H54 (cell line): ENCODE data around the gene TFE3.

ENCODE experiments used
- DNase-seq: peaks from one replicate; pipeline ENCODE4 v3.0.0; 2011; ENCODE audit warnings: low spot score, mixed read lengths; ENCODE audit not compliant: insufficient read length
- FAIRE-seq: peaks from 3 replicates; lab custom pipeline; 2011; peaks lifted over from hg19 to GRCh38; lab: Jason Lieb, UNC
- POLR2A ChIP-seq: IDR thresholded peaks from 2 replicates; pipeline ENCODE4 v1.6.1; 2011; ENCODE audit warnings: low read depth, mild to moderate bottlenecking, low read length

Gene TFE3

DNA sequence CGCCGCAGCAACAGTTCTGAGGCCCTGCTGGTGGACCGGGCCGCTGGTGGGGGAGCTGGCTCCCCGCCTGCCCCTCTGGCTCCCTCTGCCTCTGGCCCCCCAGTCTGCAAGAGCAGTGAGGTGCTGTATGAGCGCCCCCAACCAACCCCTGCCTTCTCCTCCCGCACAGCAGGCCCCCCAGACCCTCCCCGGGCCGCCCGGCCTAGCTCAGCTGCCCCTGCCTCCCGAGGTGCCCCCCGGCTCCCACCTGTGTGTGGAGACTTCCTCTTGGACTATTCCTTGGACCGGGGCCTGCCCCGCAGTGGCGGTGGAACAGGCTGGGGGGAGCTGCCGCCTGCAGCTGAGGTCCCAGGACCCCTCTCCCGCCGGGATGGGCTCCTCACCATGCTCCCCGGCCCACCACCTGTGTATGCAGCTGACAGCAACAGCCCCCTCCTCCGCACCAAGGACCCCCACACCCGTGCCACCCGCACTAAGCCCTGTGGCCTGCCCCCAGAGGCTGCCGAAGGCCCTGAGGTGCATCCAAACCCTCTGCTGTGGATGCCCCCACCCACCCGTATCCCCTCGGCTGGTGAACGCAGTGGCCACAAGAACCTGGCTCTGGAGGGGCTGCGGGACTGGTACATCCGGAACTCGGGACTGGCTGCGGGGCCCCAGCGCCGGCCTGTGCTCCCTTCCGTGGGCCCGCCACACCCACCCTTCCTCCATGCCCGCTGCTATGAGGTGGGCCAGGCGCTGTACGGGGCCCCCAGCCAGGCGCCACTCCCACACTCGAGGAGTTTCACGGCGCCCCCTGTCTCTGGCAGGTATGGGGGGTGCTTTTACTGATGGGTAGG lies 24.3 kb upstream of the TFE3 start:
- no peak for FAIRE-seq
- no peak for TF ChIP-seq POLR2A
- no peak for DNase-seq

DNA sequence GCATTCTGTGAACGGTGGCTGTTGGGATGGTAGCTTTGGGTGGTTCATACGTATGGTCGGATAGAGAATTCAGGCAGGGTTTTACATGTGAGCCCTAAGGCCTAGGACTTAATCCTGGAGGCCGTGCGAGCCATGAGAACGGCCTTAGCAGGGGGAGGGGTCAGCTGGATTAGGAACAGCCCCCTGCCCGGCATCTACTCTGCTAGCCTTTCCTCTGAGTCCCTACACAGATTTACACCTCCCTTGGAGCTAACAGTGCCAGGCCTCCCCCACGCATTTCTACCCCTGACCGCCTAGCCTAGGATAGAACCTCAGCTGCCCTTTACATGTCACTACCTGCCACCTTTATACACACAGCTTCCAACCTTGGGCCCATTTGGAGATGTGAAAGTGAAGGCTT lies 23.5 kb upstream of the TFE3 start:
- FAIRE-seq (no peak), DNase-seq (no peak)
- TF ChIP-seq POLR2A: no peak

DNA sequence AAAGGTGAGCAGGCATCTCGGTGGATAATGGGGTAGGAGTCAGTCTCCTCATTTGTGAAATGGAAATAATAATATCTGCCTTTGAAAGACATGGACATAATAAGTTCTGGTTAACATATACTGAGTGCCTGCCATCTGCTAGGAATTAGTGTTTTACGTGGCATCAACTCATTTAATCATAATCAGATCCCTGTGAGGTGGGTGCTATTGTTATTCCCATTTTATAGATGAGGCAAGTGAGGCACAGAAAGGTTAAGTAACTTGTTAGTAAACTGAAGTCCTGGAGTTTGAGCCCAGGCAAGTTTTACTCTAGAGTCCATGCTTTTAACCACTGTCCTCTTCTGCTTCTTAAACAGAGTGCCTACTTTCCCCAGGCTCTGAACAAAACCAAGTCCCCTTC lies 23.1 kb upstream of the TFE3 start:
- TF ChIP-seq POLR2A: no peak
- FAIRE-seq (no peak), DNase-seq (no peak)

DNA sequence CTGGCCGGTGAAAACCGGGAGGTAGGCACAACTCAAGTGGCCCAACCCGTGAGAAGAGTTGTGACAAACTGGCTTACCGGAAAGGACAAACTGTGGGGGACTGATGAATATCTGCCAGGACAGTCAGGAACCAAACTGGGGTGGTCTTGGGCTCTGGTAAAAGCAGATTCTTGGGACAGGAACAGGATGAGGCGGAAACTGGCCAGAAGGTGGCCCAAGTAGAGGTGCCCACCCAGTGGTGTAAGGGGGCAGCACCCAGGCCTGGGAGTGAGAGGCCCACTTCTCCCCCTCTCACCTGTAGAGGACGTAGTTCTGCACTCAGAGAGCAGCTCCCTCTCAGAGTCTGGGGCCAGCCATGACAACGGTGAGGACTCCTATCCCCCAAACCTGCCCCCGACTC lies 21.6 kb upstream of the TFE3 start:
- FAIRE-seq: no peak
- DNase-seq: no peak
- no peak for TF ChIP-seq POLR2A

GRCh38 chrX:49064303-49064702 lies 21.1 kb upstream of the TFE3 start:
- DNase-seq (no peak), FAIRE-seq (no peak)
- TF ChIP-seq POLR2A: no peak

DNA sequence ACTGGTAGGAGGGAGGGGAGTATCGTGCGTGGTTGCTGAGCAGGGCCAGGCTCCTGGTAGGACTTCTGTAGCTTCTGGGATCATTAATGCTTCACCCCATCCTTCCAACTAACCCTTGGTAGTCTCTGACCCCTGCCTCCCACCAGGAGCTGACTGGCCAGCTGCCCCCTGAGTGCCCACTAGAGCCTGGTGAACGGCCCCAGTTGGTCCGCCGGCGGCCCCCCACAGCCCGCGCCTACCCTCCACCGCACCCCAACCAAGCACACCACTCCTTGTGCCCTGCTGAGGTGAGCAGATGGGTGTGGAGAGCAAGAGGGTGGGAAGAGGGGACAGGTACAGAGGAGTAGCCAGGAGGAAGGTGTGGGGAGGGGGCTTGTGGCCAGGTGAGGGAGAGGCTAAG lies 20.6 kb upstream of the TFE3 start:
- FAIRE-seq: no peak
- DNase-seq: no peak
- no peak for TF ChIP-seq POLR2A

DNA sequence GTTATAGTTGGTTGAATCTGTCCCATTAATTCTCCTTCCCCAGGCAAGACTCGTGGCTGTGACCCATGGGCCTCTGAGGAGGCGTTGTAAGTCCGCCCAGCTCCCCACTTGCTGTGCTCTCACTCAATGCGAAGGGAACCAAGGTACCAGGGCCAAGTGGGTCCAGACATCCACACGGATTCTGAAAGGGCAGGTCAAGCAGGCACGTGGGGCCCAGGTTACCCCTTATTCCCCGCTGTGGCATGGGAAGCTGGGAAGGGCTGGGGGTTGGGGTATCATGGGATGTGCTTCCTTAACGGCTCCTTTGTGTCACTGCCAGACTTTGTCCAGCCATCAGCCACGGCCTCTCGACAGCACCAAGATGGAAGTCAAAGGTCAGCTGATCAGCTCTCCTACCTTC lies 18.8 kb upstream of the TFE3 start:
- TF ChIP-seq POLR2A: no peak

GRCh38 chrX:49061490-49061889 lies 18.3 kb upstream of the TFE3 start:
- FAIRE-seq (no peak), DNase-seq (no peak)
- TF ChIP-seq POLR2A: no peak

More for the DNA sequence above, 18.8 kb upstream of the TFE3 start:
- no peak for DNase-seq
- FAIRE-seq: no peak

DNA sequence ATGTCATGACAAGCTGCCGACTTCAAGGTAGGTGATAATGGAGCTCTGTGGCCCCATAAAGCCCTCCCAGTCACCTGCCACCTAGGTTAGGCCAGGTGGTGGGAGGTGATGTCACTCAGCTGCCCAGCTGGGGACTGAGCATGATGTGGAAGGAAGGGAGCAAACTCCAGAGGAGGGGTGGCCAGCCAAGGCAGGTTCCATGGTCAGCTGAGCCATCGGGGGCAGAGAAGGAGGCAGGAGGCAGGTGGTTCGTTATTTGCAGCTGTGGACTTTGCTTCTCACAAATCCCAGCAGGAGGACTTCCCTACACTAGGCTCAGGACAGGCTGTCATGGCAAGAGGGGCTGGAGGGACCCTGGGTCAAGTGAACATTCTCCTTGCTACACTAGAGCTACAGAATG lies 17.8 kb upstream of the TFE3 start:
- TF ChIP-seq POLR2A: no peak
- no peak for DNase-seq
- no peak for FAIRE-seq

- no peak for TF ChIP-seq POLR2A
- DNase-seq (no peak), FAIRE-seq (no peak)
These were observed 16.5 kb upstream of the TFE3 start for GRCh38 chrX:49059681-49060085.

- FAIRE-seq: no peak
- no peak for DNase-seq
- no peak for TF ChIP-seq POLR2A
These were observed 16.0 kb upstream of the TFE3 start for GRCh38 chrX:49059201-49059600.

- DNase-seq (no peak), FAIRE-seq (no peak)
- no peak for TF ChIP-seq POLR2A
These were observed 15.6 kb upstream of the TFE3 start, which contains the start of gene CCDC120 for GRCh38 chrX:49058794-49059193. Gene CCDC120 (plus strand): TSS chrX:49058999. CDS start chrX:49062042, 3,043 bp downstream.

- DNase-seq: no peak
- no peak for TF ChIP-seq POLR2A
- FAIRE-seq: no peak
These were observed 11.1 kb upstream of the TFE3 start for GRCh38 chrX:49054073-49054762.

DNA sequence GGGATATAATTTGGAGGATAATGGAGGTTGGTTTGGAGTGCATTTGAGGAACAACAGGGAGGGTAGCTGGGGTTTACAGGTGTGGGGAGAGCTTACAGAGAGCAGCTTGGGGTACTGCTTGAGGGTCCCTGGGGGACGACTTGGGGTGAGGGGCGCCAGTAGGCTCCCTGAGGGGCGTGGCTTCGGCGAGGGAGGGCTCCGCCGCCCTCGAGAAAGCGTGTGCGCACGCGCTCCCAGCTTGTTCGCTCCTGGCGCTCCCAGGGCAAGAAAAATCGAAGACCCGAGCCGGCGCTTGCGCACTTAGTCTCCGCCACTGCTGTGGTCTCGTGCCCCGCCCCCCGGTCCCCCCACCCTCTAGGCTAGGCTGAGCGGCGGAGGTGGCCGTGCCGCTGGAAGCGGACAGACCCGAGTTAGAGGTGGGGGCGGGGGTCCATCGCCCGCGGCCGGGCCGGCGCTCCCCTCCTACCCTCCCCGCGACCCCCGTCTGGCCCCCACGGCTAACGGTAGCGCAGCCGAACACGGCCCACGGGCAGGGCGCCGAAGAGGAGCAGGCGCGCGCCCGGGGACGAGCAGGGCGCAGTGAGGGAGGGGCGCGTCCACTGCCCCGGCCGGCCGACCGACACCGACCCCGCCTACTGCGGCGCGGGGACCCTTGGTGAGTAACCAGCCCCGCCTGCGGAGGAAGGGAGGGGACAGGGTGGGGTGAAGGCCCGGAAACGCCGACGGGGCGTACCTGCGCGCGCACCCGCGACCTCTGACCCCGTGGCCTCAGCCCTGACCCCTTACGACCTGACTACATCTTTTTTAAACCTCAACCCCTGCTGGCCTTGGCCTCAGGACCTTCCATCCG lies 10.3 kb upstream of the TFE3 start:
- no peak for TF ChIP-seq POLR2A
- DNase-seq (no peak), FAIRE-seq (no peak)

- DNase-seq (no peak), FAIRE-seq (no peak)
- no peak for TF ChIP-seq POLR2A
These were observed 777 bp upstream of the TFE3 start for GRCh38 chrX:49043987-49044281.
